Stimulated activated CD4-positive, alpha-beta T cell treated with anti-CD3 and anti-CD28 coated beads, Interleukin-4, amount 100 ng/mL, for 1 hour (primary cell): ENCODE data around the gene MYO5B.
A peak's percentile ranks its signal among the peaks of the same experiment; 100 is the strongest.
"Not testable (repeated sequence)": the region's sequence is repeated elsewhere in the genome, so short reads cannot be mapped to it uniquely, and the experiment has no call there.

Experiments used
- DNase-seq: peaks from one replicate; pipeline ENCODE4 v3.0.0-alpha.2; 2020

MYO5B gene

DNA sequence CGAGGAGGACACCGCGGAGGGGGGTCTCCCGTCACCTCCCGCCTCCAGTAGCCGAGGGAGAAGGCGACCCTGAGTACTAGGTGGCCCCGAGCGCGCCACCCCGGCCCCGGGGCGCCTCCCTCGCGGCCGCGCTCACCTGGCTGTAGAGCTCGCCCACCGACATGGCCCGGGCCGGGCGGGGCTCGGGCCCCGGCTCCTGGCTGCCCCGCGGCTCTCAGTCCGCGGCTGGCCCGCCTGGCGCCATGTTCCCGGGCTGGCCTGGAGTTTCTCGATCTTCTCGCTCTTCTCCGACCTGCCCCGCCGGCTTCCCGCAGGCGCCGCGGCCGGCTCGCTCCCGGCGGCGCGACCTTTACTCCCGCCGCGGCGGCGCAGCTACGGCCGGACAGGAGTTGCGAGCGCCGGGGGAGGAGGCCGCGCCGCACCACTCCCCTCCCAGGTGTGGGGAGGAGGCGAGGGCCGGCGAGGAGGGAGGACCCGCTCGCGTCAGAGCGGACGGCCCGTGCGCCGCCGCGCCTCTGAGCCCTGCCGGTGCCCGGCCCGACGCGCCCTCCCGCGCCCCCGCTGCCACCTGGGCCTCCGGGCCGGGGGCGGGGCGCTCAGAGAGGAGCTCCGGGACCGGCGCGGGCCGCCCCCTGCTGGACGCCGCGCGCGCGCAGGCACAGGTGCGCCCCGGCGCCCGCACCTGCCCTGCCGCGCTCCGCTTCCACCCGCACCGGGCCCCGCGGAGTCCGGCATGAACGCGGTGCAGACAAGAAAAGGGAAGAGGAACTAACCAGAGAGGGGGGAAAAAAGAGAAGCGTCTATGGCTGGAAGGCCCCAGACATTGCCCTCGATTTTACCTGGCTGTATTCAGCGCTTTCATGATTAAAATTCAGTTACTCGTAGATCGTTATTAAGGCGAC is at the start of gene MYO5B:
TSS of gene MYO5B (minus strand) at position 517 of the 902 bp plus-strand sequence. CDS start at position 163, 354 bp downstream.
- DNase-seq: peak; percentile 64

DNA sequence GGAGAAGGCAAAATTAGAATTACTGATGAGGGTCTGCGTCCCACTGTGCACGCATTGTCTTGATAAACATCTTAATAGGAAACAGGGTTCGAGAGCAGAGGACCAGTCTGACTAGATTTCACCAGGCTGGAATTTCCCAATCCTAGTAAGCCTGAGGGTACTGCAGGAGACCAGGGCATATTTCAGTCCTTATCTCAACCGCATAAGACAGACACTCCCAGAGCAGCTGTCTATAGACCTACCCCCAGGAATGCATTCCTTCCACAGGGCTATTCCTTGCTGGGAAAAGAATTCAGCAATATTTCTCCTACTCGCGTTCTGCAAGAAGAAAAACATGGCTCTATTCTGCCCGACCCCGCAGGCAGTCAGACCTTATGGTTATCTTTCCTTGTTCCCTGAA is 46.8 kb upstream of the MYO5B start:
- DNase-seq: not testable (repeated sequence)

DNA sequence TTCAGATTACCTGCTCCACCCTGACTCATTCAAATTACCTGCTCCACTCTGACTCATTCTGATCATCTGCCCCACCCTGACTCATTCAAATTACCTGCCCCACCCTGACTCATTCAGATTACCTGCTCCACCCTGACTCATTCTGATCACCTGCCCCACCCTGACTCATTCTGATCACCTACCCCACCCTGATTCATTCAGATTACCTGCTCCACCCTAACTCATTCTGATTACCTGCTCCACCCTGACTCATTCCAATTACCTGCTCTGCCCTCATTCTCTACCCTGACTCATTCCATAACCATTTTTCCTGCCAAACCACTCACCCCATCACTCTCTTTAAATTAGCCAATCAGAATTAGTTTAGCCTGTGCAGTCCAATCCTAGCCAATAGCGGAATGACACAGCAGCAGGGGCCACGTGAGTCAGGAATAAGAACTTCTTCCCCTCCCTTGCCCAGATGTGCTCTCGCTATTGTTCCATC is 45.2 kb upstream of the MYO5B start:
- no peak for DNase-seq

DNA sequence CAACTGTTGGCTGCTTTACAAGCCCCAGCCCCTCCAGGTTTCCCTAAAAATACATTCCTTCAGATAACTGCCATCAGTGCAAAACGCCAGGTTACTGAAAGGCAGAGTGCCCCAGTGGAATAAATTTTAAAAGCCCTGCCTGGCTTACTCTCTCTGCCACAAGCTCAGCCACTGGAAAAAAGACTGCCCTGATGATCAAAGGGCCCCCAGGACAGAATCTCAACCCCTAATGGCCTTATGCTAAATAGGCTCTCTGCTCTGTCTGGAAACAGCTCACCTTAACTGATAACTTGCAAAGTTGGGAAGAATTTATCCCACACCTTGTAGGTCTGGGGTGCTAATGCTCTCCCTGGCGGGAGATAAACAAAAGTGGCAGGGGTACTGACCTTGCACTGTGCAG is 37.5 kb upstream of the MYO5B start:
- no peak for DNase-seq

DNA sequence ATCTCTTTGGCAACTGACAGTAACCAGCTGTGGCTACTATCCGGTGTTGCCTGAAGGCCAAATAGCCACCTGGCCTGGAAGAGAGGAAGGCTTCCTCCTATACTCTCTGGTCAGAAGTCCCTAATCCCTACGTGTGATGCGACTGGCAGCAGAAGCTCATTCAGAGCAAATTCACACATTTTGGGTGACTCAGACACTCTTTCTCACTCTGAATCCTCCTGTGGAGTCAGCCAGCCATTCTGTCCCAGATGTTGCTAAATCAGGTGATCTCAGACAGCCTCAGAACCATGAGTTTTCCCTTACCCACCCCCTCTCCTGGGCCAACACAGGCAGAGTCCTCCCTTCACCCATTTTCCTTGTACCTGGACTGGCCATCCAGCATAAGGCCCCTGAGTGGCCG is 36.7 kb upstream of the MYO5B start:
- DNase-seq: no peak

DNA sequence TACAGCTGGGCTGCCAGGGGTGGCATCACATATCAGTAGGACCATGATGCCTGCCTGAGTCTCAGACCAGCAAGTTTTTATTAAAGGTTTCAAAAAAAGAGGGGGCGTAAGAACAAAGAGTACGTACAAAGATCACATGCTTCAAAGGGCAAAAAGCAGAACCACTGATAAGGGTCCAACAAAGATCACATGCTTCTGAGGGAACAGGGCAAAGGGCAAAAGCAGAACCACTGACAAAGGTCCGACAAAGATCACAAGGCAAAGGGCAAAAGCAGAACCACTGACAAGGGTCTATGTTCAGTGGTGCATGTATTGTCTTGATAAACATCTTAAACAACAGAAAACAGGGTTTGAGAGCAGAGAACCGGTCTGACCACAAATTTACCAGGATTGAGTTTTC is 25.3 kb upstream of the MYO5B start:
- DNase-seq: not testable (repeated sequence)

DNA sequence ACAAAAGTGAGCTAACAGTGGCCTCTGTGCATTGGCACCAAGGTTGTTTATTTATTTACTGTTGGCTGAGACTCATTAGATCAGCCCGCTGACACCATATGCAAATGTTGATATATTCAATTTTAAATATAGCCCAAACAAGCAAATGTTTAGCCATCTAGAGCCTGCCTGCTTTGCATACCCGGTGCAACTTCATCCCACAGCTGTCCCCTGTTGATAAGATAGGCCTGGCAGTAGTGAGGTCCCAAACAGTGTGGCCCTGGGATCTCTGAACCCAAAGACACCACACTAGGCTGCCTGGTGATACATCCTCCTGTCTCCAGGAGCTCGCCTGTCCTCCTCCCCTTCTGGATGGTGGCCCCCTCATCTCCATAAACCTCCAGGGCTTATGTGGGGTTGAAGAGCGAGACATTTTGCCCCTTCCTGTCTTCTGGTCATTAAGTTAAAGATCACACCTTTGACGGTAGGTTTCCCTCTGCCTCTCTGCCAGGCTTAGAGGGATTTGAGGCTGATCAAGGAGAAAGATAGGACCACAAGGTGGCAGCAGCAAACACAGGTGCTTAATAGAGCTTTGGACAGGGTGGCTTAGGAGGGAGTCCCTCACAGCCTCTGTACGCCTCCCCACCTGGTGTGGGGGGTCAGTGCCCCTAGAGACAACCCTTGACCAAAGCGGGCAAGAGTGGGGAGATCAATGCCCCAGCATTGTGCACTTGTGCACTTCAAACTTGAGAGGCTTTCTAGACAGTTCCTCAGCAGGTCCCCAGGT is 23.7 kb upstream of the MYO5B start:
- peak; percentile 19 for DNase-seq

DNA sequence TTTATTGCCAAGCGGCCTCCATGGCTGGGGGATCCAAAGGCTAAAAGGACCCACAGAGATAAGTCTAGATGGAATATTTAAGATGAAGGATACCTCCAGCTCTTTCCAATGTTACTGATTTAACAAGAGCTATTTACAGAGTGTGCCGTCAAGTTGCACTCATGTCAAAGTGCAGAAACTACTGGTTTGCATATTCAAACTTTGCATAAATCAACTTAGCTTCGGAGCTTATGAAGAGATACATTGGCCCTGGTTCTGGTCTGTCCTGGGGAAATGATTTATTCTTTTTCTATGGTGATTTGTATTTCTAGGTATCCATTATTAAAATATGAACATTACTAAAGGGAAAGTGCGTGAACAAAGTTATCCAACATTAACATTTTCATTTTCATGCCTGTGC is 14.4 kb upstream of the MYO5B start:
- DNase-seq: no peak

DNA sequence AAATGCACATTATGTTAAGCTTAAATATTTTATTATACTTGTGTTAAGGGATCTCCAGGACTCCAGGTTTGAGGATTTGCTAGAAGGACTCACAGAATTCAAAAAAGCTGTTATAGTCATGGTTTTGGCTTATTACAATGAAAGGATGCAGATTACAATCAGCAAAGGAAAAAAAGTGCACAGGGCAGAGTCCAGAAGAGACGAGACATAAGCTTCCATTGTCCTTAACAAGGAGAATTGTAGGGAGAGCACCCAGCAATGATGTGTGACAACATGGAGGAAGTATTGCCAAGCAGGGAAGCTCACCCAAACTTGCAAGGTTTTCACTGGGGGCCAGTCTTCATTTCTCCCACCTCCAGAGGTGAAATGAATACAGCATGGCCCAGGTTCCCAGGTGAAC is 12.8 kb upstream of the MYO5B start:
- no peak for DNase-seq

DNA sequence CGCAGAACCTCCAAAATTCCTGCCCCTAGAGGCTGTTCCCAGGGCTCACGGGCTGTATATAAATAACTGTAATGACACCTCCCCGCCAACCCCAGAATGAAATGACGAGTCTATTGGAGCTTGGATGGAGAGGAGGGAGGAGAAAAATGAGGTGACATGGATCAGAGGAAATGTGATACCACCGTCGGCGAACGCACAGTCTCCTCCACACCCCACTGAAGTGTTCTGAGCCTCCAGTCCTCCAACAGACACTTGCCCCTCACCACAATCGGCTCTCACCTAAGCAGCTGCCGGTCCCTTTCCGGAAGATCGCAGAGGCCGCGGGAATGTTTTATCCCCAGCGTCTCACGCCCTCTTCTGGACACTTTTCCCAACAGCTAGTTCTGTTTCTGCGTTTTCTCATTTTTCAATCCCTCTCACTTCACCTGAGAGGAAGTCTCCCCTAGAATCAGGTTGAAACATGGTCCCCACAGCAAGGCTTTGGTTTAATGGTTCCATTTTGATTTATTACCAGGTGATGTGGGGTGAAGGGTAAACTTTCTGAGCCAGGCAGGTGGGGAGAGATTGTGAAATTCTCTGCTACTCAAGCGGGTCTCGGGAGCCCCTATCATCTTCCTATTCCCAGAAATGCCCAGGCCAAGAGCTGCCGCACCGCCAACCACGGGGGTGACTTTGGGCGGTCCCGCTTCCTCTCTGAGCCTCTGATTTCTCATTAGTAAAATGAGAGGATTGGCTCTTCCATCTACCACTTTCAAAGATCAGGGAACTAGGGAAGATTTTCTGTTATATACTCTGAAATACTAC is 9.1 kb upstream of the MYO5B start:
- DNase-seq: peak; percentile 2

DNA sequence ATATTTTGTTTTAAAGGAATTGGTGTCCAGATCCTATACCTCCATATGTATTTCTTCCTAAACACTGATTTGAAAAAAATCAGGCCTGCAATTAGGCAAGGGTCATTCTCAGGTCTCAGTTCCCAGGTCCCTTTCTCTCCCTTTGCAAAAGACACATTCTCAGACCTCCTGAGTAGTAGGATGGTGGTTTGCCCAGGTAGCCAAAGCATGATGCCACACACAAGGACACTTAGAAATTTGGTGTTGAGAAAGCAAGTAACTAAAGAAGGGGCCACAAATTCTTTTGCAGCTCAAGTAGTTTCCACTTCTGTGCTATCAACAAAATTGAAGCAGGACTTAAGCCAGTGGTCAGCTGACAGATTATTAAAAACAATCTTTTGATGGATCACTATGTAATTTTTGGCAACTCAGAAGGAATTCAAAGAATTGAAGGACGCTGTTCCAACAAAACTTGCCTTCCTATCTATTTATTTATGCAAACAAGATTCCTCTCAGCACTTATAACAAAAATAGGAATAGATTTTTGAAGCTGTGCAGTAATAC is 6.6 kb upstream of the MYO5B start:
- no peak for DNase-seq

DNA sequence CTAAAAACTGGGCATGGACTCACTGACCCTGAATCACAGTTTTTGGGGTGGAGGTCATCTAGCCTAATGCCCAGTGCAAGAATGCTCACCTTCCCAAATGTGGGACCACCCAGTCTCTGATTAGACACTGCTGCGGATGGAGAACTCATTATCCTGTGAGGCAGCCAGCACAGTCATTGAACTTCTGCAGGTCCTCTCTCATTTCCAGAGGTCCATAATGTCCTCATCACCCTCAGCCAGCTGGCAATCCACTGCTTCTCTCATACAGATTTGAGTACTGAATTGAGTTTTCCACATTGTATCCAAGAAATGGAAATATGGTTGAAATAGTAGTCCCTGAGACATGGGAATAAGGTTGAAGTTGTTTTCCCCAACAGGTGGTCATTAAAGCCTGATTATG is 5.0 kb upstream of the MYO5B start:
- no peak for DNase-seq

DNA sequence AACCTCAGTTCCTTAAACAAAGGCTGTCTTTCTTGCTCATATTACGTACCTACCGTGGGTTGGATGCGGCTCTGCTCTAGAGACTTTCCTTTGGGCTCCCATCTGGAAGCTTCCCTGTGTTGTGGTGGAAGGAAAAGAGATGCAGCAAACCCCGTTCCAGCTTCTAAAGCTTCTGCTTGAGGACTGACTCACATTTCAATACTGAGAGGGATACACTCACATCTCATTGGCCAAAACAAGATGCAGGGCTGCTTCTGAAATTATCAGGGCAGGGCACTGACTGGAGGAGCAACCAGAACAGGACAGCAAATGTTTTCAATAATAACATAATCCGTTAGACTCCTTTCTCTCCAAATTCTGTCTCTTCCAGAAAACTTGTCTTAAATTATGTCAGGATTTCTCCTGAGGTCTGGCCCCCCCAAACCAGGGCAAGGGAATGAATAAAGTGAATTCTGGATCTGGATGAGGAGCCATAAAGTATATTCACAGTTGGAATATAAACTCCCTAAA is 4.5 kb upstream of the MYO5B start:
- no peak for DNase-seq

DNA sequence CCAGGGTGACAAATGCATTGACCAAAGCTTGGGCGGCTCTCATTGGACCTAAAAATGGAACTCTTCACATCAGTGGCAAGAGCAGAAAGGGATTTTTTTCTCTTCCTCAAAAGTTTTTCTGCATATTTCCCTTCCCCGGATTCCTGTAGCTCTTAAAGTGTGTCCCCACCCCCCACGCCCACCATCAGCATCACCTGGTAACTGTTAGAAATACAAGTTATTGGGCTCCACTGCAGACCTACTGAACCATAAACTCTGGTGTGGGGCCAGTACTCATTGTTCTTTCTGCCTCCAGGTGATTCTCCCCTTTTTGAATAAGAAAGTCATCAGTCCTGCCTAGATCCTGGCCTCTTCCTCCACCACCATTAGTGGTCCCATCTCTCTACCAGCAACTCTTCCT is 1.3 kb upstream of the MYO5B start:
- DNase-seq: no peak

DNA sequence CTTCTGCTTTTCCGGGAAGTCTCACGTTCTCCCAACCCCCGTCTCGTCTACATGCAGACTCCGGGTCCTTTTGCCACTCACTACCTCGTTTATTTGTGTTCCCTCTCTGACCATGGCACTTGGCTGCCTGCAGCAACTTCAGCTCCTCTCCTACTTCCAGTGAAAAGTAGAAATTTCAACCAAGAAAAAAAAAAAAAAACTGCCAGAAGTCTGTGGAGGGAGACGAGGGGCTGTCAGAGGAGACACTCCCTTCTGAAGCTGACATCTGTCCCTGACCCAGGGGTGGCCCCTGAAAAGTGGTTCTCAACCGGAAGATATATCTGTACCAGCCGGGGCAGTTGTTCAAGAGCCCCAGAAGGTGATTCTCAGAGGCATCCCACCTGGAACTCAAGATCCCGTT is 742 bp upstream of the MYO5B start:
- no peak for DNase-seq

DNA sequence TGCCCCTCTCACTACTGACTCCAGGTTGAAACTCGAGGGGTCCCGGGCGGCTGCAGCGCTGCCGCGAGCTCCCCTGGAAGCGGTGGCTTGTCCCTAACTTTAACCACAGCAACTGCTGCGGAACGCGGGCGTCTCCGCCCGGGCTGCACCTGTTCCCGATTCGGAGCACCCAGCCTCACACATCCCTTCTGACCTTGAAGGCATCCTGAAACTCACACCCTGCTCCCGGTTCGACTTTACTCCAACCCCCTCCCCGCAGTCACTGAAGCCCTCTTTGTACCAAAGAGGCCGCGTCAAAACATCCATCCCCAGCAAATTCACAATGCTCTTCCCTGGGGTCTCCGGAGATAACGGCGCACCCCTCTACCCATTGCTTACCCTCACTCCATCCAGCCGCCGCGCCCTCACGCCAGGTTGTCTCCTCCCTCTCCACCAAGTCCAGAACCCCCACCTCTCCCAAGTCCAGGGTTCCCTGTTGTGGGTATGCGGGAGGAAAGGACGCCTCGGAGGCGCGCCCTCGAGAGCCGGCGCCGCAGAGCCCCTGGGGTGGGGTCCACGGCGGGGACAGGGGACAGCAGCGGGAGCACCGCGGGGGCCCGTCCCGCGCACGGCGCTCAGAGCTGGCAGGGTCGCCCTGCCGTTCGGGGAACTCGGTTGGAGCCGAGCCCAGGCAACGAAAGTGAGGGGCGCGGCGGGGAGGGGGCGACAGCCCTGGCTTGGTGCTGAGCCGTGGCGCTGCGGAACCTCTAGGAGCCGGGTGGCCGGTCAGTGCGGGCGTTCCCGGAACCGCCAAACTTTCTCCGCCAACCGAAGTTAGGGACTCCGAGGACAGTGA is 934 bp downstream of the MYO5B start:
- peak; percentile 2 for DNase-seq

DNA sequence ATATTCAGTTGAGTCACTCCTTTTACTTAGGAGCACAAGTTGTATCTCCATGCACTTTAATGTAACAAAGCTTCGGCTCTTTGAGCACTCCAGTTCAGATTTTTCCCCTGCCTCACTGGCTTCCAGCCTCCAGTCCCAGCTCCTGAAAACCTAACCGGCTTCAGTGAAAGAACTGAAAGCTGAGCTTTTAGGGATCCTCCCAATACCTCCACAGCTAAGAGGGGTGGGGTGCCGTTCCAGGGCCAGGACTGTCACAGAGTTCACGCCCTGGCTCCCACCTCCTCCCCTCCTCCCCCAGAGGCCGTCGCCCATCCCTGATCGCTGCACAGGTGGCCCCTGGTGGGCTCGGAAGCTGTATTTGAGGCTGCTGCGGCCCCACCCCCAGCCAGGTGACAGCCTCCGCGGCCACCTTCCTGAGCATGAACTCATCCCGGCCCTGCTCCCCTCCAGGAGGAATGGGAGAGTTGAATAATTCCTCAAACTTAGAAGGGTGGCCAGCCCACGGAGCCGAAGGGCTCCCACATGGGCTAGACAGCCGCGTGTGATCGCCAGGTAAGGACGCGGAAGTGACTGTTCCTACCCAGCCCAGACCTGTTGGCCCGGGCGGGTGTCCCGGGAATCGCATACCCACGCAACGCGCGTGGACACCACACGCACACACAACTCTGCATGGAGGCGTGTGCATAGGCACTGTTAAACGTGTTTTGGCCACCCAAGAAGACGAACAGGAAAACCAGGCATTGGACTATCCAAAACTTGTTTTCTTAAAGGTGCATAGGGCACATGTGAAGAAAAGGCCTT is 1.8 kb downstream of the MYO5B start:
- no peak for DNase-seq

DNA sequence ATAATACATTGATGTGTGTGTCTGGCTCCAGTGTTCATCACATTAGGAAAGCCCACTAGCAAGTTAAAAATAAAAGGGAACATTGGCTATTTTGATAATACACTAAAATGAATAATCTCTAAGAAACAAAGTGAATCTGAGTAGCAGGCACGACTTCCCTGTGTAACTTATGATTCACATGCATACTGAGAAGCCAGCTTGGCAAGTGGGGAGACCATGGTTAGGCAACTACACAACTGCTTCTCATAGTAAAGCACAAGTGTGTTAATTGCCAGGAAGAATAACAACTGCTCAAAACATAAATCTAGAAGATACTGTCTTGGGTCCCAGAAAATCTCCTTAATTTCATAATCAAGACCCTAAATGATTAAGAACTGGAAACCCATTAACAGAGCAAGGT is 4.0 kb downstream of the MYO5B start:
- no peak for DNase-seq

DNA sequence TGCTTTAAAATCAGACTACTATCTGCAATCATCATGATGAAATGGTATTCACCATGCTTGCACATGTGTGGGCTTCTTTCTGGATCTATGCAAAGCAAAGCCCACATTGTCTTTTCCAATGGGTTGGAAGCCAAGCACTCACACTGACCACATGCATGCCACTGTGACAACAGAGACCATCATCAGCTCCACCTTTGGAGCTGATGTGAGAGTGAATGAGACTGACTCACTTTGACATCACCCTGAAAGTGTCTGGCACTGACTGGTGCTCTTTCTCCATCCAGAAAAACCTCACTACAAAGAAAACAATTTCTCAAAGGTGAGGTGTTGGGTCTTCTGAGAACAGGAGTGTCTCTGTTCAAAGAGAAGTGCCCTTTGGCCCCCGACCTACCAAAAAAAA is 4.7 kb downstream of the MYO5B start:
- no peak for DNase-seq

DNA sequence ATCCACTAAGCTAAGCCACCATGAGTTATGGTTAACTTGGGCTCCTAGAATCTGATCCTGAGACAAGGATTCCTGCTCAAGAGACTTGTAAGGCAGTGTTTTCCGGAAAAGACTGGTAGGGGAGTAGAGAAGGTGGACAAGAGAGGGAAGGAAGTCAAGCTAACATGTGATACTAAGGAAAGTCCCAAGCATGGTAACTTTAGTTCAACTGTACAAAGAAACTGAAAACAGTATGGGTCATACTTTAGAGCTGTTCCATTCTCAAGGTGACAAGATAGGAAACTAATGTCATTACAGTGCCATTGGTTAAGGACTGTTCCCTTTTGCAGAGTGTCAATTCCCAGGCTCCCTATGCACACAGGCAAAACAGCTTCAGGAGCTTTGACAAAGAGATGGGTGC is 5.8 kb downstream of the MYO5B start:
- DNase-seq: no peak

DNA sequence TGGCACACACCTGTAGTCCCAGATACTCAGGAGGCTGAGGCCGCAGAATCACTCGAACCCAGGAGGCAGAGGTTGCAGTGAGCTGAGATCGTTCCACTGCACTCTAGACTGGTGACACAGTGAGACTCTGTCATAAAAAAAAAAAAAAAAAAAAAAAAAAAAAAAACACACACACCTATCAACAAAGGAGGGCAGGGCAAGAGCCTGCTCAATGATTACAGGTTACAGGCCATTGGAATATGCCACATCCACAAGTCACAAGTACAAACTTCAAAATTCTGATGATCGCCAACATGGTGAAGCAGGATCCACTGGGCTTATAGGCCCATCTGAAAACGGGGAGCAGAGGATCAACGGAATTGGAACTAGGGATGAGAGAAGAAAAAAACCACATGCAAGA is 6.3 kb downstream of the MYO5B start:
- DNase-seq: no peak
